SIG-M5 treated with dmso at 0.1 percent for 504 hours (cell line): ENCODE results near the gene STX18.

Experiments used
- DNase-seq: peaks from one replicate; lab custom pipeline; 2025; ENCODE audit not compliant: unreplicated experiment; lab: John Stamatoyannopoulos, UW

STX18 gene

DNA sequence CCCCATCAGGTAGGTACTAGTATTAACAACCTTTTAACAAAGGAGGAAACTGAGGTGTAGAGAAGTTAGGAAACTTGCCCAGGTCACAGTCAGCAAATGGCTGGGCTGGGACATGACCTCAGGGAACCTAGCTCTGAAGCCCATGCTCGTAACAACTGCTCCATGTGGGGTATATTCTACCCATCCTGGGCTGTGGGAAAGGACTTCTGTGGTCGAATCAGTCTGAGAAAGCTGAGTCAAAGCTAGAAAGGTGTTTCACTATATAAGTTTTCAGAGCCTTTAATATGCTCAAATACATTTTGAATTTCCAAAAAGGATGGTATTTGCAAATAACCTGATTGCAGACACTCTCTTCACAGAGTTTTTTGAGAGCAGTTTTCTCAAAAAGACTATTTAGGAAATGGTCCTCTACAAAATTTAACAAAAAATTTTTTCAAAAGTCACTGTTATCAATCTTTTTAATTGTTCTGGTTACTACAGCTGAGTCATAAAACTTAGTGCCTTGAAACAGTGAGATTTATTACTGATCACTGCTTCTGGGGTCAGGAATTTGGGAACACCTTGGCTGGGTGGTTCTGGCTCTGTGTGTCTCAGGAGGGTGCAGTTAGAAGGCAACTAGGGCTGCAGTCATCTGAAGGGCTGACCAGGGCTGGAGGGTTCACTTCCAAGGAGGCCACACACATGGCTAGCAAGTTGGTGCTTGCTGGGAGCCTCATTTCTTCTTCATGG is 101.4 kb downstream of the STX18 start:
- no peak for DNase-seq

DNA sequence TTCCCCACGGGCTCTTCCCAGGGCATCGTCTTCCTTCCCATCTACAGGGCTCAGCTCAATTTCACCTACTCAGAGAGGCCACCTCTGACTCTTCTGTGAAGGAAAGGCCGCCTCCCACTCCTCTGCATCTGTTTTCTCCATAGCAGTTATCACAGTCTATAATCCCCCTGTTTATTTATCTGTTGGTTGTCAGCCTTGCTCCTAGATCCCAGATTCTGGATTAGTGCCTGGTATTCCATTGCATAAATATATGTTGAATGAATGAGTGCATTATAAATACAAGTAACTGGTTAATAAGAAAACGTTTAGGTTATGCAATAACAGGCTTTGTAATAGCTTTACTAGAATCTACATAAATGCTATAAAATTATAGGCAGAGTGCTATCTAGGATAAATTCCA is 102.1 kb downstream of the STX18 start:
- no peak for DNase-seq

DNA sequence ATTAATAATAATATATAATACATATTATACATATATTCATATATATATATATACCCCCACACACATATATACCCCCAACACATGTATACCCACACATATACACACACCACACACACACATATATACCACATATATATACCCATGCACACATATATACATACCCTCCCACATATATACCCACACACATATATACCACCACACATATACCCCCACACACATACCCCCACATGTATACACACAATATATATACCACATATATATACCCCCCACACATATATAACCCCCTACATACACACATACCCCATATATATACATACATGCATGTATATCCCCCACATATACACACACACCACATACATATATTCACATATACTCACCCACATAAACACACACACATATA is 103.0 kb downstream of the STX18 start:
- DNase-seq, result no peak

DNA sequence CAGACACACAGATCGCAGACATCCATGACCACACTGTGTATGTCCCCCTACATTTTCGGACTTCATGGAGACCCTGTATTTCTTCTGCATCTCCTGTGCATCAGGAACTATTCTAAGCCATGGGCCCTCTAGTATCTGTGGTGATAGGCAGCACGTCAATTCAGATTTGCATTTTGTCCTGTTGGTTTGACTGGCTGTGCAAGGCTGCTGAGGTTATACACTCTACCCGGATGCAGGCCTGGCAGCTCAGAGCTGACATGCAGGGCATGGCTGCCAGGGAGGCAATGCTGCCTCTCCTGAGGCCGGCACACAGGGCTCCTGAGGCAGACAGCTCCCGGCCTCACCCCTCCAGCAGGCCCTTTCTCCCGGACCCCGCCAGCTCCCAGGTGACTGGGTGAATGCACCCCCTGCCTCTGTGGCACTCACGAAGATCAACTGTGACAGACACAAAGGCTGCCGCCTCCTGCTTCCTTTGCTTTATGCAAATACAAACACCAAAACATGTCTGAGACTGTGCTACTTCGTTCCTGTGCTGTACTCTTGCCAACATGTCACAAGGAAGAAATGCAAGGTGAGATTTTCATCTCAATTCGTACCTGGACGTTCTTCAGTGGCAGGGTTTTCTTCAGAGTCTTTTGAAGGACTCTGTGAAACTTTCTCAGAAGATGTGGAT is 103.9 kb downstream of the STX18 start:
- DNase-seq, result no peak

DNA sequence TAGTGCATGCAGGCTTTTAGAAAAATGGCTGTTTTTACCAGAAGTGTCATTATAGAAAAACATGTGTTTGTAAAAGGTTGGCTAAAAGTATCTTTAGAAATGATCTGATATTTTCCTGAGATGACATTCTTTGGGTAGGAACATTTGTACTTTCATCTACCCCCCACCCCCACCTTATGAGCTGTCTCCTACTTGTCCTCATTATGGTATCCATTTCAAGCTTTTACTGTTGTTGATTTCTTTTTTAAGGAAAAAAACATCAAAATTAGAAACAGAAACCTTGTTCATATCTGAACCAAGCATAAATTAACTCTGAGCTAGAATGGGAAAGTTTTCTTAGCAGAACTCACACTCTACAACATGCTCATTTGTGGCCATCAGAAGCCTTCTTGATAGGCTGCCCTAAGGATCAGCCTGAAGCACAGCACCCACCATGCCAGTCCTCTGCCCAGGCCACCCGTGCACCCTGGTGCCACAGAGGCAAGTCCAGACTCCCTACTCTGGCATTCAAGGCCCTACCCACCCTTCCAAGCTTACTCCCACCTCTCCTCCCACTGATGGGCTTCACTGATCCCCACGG is 105.5 kb downstream of the STX18 start:
- no peak for DNase-seq

DNA sequence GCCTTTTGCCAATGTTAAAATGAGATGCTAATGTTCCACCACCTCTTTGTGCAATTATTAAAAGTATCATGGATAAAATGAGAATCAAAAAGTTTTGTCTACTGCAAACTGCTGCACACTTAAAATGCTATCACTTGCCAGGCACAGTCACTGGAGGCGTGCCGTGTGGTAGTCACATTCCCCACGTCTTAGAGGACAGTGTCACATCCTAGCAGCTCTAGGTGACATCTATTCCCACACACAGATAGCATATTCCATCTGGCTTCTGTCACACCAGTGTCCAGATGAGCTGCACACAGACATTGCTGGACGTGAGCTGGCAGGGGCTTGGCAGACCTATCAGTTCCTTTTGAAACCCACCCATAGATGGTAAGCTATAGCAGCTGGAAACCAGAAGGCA is 107.9 kb downstream of the STX18 start:
- no peak for DNase-seq

DNA sequence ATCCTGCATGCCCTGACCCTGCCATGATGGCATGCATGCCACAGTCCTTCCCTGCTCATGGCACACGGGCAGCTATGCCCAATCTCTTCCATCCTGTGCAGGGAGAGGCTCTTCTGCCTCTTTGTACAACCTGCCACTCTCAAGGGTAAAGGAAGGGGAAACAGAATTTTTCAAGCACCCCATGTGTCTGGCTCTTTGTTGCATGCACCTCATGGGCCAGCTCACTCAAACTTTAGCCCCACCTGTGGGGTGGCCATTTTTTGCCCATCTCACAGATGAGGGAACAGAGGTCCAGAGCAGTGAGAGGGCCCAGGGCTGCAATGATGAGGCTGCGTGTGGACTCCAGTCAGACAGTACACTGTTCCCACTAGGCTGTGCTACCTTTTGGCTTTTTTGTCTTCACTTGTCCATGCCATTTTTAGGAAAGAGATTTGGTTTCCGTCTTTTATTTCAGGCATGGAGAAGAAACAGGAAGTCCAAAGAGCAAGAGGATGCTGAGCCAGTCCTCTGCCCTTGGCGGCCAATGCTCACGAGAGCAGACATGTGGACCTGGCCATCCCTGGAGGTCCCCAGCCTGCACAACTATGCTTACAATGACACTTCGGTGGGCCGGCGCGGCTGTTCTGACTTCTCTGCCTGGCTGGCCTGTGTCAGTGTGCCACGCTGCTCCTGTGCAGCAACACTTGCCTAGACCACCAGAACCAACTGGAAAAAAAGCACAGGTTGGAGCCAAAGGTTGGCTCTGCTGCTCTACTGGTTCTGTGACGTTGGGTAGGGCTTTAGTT is 109.3 kb downstream of the STX18 start:
- no peak for DNase-seq

DNA sequence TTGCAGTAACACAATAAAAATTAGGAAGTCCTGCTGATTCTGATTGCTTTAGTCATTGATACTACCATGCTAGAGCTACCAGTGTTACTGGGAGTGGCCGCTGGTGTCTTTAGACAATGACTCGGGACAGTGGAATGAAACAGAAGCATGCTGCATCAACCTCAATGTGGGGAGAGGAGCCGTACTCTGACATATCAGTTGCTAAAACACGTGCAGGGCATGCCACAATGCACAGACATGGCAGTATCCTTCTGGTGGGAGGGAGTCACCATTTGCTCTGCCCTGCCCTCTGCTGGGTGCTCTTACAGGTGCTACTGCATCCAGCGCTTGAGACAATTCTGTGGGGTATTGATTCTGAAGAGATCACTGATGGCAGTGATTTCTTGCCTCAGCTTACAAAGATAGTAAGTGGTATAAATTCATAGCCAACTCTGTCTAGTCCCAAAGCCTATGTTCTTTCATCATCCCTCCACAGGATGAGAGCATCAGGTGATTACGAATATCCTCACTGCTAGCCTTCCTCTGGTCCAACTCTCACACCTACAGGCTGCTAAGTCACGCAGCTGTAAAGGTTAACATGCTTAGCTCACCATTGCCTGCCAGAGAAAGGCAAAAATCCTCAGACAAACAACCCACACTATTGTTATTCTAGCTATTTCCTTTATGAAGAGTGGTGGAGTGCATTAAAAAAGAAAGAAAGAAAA is 111.2 kb downstream of the STX18 start:
- peak; percentile 39 for DNase-seq

DNA sequence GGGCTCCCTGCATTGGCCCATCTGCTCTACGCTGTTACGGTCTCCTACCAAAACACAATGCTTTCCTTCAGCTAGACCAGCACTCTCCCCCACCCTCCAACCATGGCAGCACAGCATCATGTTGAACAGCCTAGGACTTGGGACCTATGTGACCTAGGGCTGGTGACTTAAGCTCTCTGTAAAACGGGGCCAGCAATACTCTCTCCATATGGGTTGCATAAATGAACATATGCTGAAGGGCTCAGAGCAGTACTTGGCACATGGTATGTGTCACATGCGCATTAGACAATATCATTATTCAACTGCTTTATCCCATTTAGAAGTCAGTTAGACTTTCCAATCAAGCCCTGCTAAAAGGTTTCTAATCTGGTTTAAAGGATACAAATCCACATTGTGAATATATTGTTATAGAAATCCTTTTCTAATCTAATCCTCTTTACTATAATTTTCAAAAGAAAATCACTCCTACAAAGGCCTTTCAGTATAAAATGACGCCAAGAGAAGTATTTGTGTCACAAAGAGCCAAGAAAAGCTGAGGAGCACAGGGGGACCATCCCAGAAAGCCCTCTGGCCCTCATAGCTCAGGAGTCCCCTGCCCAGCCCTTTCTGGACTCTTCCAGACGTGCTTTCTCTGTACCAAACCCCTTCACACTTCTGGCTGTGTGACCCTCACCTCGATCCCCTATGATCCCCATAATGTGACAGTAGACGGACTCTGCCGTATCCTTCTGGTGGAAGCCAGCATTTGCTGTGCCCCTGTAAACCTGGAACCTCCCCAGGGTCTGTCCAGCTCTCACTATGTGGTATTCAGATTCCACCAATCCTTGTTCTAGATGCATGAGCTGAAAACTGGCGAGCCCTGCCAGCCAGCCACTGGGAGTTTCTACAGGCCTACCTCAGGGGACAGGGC is 112.6 kb downstream of the STX18 start:
- no peak for DNase-seq

DNA sequence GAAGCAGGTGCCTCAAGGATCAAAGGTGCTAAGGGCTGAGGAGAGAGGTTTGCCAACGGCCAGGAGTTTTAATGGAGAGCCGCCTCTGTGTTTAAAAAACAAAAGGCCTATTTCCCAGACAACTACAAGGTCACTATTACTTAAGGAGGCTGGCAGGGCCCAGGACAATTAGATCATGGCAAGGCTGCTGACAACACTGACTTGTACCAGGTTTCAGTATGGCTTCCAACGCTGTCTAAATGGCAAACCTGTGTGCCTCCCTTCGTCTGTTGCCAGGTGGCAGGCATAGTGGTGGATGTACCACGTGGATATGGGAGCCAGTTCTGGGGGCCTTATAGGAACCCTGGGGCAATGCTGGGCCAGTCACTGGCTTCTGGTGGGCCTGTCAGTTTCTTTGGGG is 114.0 kb downstream of the STX18 start:
- DNase-seq, result no peak

DNA sequence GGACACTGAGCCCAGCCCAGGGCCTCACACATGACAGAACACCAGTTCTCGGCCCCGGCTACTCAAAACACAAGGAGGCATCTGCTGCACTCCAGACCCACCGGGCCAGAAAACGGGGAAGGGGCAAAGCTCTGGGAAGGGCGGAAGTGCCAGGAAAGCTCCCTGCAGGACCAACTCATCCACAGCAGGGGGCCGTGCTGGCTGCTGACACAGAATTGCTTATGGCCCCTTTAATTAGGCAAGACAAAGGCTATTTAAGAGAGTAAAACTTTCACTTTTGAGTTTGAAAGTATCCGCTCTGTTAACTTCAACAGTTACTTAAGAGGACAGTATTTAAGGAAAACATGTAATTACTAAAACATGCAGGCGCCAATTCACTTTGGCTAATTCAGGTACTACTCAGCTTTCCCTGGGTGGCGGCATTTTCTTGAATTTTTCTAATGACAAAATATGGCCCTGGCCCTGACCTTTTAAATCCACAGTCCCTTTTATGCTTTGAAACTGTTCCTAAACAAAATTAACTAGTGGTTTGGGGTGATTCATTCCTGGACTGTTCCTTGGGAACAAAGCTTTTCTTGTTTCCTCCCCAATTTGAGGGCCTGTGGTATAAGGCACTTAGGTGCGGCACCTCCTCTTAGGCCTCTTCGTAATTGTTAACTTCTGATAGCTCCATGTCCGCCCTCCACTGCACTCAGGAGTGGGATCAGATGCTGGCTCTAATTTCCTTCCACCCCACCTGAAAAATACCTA is 114.6 kb downstream of the STX18 start:
- no peak for DNase-seq

DNA sequence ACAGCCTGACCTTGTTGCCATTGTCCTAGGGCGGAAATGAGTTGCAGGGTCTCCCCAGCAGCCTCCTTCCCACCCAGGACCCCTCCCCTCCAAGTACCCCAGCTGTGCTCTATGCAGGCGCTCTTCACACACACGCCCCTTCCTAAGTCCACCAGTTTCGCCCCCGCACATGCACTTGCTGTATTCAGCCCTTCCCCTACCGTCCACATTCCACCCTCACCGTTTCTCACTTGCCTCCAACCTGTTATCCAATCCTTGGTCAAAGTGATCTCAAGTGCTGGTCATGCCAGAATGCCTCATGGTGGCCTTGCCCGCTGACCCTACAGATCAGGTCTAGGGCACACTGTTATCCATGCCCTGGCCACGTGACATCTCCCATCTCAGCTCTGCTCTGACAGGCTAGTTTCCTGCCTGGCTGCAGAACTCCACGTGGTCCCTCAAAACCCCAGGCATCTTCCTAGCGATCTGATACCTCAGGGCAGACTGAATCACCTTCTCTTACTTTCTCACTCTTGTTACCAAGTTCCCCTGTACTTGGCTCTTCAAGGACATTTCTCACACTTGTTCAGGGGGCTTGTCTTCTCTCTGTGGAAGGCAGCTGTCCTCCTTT is 115.2 kb downstream of the STX18 start:
- DNase-seq, result no peak

DNA sequence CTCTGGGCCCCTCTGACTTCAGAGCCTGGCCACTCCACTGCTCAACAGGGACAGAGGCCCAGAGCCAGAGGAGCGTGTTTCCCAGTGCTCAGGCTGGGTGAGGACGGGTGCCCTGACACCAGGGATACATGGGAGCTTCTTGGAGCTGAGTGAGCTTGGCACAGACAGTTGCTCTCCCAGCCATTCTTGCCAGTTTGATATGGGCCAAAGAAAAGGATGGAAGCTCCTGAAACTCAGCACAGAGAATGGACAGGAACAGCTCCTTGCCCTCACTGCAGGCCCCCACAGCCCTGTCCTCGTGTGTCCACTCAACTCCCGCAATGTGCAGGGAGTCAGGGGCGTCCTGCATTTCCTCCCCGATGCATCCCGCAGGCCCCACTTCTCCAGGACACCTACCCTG is 116.2 kb downstream of the STX18 start:
- no peak for DNase-seq

DNA sequence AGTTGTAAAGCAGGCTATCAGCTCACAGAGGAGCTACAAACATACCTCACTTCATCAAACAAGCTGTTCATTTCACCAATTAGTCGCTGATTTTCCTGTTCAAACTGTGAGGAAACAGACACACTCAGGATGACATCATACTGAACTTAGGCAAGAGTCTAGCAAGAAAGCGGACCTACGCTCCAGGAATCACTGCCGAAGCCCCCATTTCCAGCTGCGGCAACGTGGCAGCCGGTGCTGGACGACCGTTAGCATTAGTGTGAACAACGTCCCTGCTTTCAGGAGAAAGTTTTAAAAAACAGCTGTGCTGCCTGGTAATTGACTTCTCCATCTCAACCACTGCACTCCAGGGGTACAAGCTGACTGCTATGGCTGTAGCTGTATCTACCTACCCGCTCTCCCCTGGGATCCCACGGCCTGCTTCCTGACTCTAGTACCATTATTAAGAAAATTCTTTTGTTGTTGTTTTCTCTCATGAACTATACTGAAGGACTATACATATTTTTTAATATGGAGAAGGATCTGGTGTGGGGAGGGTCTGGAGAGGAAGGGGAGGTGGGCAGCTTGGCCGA is 116.6 kb downstream of the STX18 start:
- no peak for DNase-seq

DNA sequence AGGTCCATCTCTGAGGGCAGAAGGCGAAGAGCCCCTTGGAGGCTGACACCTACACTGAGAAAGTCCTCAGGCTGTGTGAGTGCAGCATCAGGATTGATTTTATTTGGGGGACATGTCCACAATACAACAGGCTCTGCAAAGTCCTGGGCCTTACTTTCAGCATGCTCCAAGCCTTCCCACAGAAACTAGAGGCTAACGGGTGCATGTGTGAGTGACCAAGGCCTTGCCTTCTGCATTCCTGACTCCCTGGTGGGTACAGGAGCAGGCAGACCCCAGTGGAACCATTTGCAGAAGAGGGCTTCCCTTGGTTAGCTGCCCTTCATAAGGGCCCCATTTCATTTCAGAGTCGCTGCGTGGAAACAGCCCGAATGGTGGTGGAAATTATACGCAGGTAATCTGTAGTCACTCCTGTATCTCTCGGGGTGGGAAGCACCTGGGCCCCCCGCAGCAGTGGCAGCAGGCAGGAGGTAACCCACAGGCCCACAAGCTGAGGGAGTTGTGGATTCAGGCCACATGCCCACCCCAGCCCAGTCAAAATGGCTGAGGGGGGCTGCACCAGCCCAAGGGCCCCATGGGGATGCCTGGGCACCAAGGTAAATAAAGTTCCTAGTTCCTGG is 117.2 kb downstream of the STX18 start:
- no peak for DNase-seq

DNA sequence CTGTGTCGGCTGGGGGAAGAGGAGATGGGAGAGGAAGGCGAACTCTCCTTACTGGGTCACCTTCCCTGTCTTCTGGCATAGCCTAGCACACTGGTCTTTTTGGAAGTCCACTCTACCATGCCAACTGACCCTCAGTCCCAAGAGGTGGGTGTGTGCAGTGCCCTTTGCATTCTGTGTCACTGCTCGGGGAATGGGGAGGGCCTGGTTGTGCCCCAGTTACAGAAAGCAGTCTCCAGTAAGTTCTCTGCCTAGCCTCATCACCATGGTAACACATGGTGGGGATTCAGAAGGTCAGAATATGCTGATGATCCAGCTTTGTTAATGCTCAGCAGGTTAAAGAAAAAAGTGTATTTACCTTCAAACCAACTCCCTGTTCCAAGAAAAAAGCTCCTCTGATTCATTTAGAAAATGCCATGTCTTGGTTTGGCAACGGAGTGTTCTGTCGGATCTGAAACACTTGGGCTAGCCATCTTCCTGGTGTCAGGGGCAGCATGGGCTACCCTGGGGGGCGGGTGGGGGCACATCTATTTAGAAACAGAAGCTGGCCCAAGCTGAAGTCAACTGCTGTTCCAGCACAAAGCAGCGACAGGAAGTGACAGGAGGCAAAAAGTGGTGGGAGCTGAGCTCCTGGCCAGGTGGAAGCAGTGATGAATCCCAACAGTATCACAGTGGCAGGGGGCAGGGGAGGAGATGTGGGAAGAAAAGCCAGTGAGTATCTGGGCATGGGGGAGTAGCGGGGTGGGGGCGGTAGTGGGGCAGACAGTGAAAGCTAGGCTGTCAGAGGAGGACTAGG is 117.9 kb downstream of the STX18 start:
- no peak for DNase-seq

DNA sequence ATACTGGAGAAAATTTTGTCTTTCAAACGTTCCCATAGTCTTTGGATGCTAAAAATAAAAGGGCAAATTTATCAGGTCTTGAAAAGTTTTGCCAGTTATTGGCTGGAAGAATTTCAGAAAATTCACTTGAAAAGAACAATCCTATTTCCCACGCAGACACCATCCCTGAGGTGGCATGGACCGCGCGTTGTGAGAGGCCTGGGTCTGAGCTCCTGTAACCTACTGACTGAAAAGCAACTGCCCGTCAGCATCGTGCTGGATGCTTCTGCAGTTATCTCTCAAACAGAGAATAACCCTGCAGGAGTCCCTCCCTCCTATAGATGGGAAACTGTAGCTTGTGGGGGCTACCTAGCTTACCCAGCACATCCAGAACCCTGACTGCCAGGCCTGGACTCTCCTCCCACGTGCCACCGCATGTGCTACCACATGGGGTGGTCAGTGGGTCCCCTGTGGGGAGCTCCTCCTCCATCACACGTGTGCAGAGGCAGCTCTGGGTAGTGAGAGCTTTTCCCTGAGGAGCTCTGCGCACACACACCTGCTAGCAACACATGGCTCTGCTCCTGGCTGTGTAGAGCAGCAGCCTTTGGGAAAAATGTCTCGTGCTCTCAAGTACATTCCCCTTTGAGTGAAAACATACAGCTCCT is 118.9 kb downstream of the STX18 start:
- no peak for DNase-seq
